Measurements from ENCODE around the gene CALML5.

CALML5 gene

DNA sequence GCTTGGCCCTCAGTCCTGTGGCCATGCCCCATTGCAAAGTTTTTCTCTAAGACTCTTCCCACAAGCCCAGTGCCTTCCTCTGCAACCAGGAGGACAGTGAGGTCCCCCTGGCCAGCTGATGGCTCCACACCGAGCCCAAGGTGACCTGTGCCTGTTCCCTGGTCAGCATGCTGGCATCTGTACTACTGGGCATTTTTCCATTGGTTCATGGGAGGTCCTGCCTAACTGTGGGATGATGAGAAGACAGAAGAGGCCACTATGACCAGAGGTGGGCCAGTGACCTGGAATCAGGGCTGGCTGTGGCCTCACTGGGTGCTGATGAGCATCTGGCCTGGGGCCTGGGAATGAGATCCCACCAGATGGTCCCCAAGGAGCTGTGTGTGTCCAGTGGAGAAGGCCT lies 45.6 kb upstream of the CALML5 start:
- no peak for DNase-seq (ENCODE audit: low read depth in 2 of 2)
- TF ChIP-seq, protein P1, sequence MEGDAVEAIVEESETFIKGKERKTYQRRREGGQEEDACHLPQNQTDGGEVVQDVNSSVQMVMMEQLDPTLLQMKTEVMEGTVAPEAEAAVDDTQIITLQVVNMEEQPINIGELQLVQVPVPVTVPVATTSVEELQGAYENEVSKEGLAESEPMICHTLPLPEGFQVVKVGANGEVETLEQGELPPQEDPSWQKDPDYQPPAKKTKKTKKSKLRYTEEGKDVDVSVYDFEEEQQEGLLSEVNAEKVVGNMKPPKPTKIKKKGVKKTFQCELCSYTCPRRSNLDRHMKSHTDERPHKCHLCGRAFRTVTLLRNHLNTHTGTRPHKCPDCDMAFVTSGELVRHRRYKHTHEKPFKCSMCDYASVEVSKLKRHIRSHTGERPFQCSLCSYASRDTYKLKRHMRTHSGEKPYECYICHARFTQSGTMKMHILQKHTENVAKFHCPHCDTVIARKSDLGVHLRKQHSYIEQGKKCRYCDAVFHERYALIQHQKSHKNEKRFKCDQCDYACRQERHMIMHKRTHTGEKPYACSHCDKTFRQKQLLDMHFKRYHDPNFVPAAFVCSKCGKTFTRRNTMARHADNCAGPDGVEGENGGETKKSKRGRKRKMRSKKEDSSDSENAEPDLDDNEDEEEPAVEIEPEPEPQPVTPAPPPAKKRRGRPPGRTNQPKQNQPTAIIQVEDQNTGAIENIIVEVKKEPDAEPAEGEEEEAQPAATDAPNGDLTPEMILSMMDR (IDR thresholded peaks at IDR 0.05; ENCODE audit: low read depth, low read length) = no peak
- H3K4me3 ChIP-seq (replicated peaks in 1 of 2; ENCODE audit: low read depth in 2 of 2, low read length in 2 of 2) = no peak overlapping the region

DNA sequence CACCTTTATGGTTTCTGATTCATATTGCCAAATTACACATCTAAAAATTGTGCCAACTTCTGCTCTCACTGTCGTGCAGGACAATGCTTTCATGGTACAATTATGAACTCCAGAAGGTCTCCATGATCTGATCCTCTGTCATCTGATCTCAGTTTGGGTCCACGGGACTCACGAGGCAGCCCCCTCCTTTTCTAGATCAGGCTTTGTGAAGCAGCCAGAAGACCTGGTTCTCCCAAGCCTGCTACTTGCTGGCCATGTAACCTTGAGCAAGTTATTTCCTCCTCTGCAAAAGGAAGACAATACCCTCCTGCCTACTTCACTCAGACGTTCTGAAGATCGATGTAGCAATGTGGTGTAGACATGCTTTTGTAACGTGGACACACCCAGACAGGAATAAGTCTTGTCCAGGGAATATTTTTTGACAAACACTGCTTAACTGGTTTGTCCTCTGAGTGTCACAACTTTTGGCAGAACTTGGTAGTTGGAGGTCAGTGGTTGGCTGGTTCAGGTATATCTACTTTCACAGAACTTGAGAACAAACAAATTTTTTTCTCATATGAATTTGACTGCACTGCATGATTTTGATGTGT lies 44.9 kb upstream of the CALML5 start:
- no peak for DNase-seq (ENCODE audit: low read depth in 2 of 2)

DNA sequence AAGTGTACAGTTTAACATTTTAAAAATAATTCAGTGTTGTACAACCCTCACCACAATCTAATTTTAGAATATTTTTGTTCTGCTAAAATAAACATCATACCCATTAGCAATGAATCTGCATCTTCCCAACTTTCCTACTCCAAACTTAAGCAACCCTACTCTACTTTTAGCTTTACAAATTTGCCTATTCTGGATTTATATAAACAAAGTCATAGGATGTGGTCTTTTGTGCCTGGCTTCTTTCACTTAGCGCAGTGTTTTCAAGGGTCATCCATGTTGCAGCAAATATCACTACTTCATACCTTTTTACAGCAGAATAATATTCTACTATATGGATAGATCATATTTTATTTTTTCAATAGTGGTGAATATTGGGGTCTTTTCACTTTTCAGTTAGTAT lies 44.3 kb upstream of the CALML5 start:
- TF ChIP-seq, protein P1 (IDR thresholded peaks at IDR 0.05; ENCODE audit: low read depth, low read length) = no peak
- no peak overlapping the region for H3K4me3 ChIP-seq (replicated peaks in 1 of 2; ENCODE audit: low read depth in 2 of 2, low read length in 2 of 2)

More for the DNA sequence above, 44.9 kb upstream of the CALML5 start:
- TF ChIP-seq, protein P1 (IDR thresholded peaks at IDR 0.05; ENCODE audit: low read depth, low read length) = no peak
- H3K4me3 ChIP-seq (replicated peaks in 1 of 2; ENCODE audit: low read depth in 2 of 2, low read length in 2 of 2) = no peak overlapping the region

DNA sequence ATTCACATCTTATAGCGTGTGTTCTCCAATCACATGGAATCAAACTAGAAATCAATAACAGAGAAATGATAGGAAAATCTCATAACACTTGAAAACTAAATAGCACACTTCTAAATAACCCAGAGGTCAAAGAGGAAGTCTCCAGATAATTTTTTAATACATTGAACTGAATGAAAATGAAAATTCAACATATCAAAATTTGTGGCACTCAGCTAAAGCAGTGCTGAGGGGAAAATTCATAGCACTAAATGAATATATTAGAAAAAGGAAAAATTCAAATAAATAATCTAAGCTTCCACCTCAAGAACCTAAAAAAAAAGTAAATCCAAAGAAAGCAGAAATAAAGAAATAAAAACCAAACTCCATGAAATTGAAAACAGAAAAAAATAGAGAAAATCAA lies 42.7 kb upstream of the CALML5 start:
- no peak overlapping the region for H3K4me3 ChIP-seq (replicated peaks in 1 of 2; ENCODE audit: low read depth in 2 of 2, low read length in 2 of 2)
- TF ChIP-seq, protein P1 (IDR thresholded peaks at IDR 0.05; ENCODE audit: low read depth, low read length) = no peak
- no peak for DNase-seq (ENCODE audit: low read depth in 2 of 2)

More for the DNA sequence above, 44.3 kb upstream of the CALML5 start:
- peak in 1 of 2 donors; percentile 48 for DNase-seq (ENCODE audit: low read depth in 2 of 2)

DNA sequence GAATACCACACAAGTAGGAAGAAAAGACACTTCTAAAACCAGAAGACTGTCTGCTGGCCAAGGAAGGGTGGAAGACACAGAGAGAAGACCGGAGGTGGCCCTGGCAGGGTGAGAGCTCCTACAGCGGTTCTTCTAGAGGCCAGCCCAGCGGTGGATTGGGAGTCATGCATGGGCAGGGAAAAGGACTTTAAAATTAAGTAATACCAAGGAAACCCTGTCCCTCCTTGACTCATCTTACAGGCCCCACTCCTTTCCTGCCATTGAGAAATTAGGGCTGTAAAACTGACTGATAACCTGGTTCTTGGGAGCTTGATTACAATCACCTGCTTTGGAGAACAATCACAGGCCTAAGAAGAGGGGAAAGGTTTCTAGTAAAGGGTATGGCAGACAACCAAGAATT lies 41.5 kb upstream of the CALML5 start:
- no peak overlapping the region for H3K4me3 ChIP-seq (replicated peaks in 1 of 2; ENCODE audit: low read depth in 2 of 2, low read length in 2 of 2)
- DNase-seq (ENCODE audit: low read depth in 2 of 2) = no peak
- TF ChIP-seq, protein P1 (IDR thresholded peaks at IDR 0.05; ENCODE audit: low read depth, low read length) = no peak

DNA sequence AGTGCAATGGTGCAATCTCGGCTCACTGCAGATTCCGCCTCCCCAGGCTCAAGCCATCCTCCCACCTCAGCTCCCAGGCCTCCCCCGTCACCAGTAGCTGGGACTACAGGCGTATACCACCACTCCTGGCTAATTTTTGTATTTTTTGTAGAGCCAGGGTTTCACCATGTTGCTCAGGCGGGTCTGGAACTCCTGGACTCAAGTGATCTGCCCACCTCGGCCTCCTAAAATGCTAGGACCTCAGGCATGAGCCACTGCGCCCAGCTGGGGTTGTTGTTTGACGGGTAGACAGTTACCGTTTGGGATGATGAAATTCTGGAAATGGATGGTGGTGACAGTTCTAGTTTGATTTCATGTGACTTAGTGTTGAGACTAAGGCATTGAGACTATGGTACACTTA lies 40.7 kb upstream of the CALML5 start:
- DNase-seq (ENCODE audit: low read depth in 2 of 2) = no peak
- TF ChIP-seq, protein P1 (IDR thresholded peaks at IDR 0.05; ENCODE audit: low read depth, low read length) = no peak
- no peak overlapping the region for H3K4me3 ChIP-seq (replicated peaks in 1 of 2; ENCODE audit: low read depth in 2 of 2, low read length in 2 of 2)
